Measurements from ENCODE around the gene STRIT1. TPM values are rescaled to one million over a fixed set of nuclear protein-coding genes. Genes with fewer than 3 reads are reported as not detected.

STRIT1 gene
- total and polyA plus RNA-seq, 2 donors (not counting 1 experiment from before 2014, with no cell fraction given): not detected

DNA sequence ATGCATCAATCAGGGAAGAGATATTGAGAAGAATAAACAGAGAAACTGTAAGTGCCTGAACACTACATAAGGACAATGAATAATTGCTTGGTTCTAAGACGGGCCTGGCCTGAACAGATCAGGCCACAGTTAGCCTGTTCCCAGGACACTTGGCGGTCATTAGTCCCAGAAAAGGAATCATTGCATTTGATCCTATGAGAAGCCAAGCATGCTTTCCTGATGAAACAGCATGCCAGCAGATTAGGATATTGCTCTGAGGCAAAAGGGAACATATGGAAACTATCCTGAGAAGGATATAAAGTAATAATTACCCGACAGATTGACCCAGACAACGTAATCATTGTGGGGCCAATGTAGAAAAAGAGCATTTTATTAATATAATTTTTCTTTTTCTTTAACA, 51.9 kb downstream of the STRIT1 start:
- no peak overlapping the region for H3K9ac ChIP-seq (ENCODE audit: insufficient read depth, low read length)
- no peaks in the 10 kb centered on the region for H4K20me1 ChIP-seq (ENCODE audit: control insufficient read depth, extremely low read depth, insufficient read depth, low read length)
- H3K4me2 ChIP-seq (ENCODE audit: extremely low read depth, insufficient read depth, low read length): peak overlapping the region; percentile 35
- H3K27ac ChIP-seq (ENCODE audit: insufficient read depth, low read length): peak overlapping the region; percentile 16
- DNase-seq (ENCODE audit: low read depth in 2 of 2): peak; percentile 31 to 94
- no peaks in the 10 kb centered on the region for H3K36me3 ChIP-seq (ENCODE audit: control insufficient read depth, insufficient read depth, low read length)
- H3K27me3 ChIP-seq (ENCODE audit: control insufficient read depth, insufficient read depth, low read length): no peaks in the 10 kb centered on the region
- H2AFZ ChIP-seq (ENCODE audit: low read length): peak overlapping the region; percentile 34
- H3K79me2 ChIP-seq (ENCODE audit: control insufficient read depth, insufficient read depth, low read length): no peaks in the 10 kb centered on the region
- TF ChIP-seq CTCF (conservative IDR thresholded peaks at IDR 0.05 in 1 of 2, IDR thresholded peaks at IDR 0.05 in 1 of 2; ENCODE audit: low read depth in 1 of 2, low read length in 2 of 2): no peak
- no peak for TF ChIP-seq EZH2 (IDR thresholded peaks at IDR 0.05; ENCODE audit: low read length, missing control alignments)
- H3K4me3 ChIP-seq (replicated peaks in 1 of 4; ENCODE audit: control extremely low read depth in 1 of 4, insufficient read depth in 1 of 4, low read depth in 3 of 4, low read length in 4 of 4): no peak overlapping the region
- H3K9me3 ChIP-seq (ENCODE audit: control insufficient read depth, insufficient read depth, low read depth, low read length): no peaks in the 10 kb centered on the region
- H3K4me1 ChIP-seq (ENCODE audit: control insufficient read depth, extremely low read depth, insufficient read depth, low read length): peaks cover 3% of the 10 kb centered on the region

Other genes with a start within 250 kb of the STRIT1 start
- gene MME, start 213.4 kb downstream of the STRIT1 start, total RNA-seq: 152 and 451 TPM in 2 replicates
- 89.3 and 137 TPM in 2 replicates for gene MME, start 213.4 kb downstream of the STRIT1 start, polyA plus RNA-seq

Measured in fibroblast of lung (primary cell).